Spleen (tissue), 11 donors: ENCODE measurements around the gene CHCHD3. TPM values are rescaled to one million over a fixed set of nuclear protein-coding genes. Genes with fewer than 3 reads are reported as not detected.

Experiments used
- DNase-seq: peaks from one replicate; pipeline ENCODE4 v3.0.0-alpha.2; 2020
- H3K27ac ChIP-seq, 8 donors: fragments of 200-600 bp; sonication (generic) in 7 of 8; 1 replicate in 4 of 8; 2 replicates in 4 of 8; pipeline versions ENCODE4 v1.5.0 to v1.8.0; 2016 to 2021; ENCODE audit warnings: inconsistent platforms in 4 of 8, mild to moderate bottlenecking in 4 of 8, moderate library complexity in 1 of 8
- H3K27me3 ChIP-seq, 7 donors: fragments of 200-600 bp; sonication (generic) in 6 of 7; replicated peaks in 1 of 7; 1 replicate in 4 of 7; 2 replicates in 3 of 7; pipeline versions ENCODE4 v1.5.0 to v1.8.0; 2016 to 2021; ENCODE audit warnings: inconsistent platforms in 3 of 7, mild to moderate bottlenecking in 1 of 7
- H3K36me3 ChIP-seq, 6 donors: fragments of 200-600 bp; sonication (generic) in 5 of 6; 1 replicate in 4 of 6; 2 replicates in 2 of 6; pipeline versions ENCODE4 v1.5.0 to v1.8.0; 2016 to 2021; ENCODE audit warnings: inconsistent platforms in 2 of 6
- H3K4me1 ChIP-seq, 6 donors: fragments of 200-600 bp; sonication (generic) in 5 of 6; 1 replicate in 3 of 6; 2 replicates in 3 of 6; pipeline versions ENCODE4 v1.5.0 to v1.8.0; 2016 to 2021; ENCODE audit warnings: inconsistent platforms in 3 of 6
- H3K4me3 ChIP-seq, 8 donors: fragments of 200-600 bp; sonication (generic) in 7 of 8; 1 replicate in 4 of 8; 2 replicates in 4 of 8; pipeline versions ENCODE4 v1.5.0 to v1.8.0; 2016 to 2021; ENCODE audit warnings: inconsistent platforms in 4 of 8, mild to moderate bottlenecking in 4 of 8, moderate library complexity in 2 of 8
- H3K9me3 ChIP-seq, 8 donors: fragments of 200-600 bp; sonication (generic) in 7 of 8; 1 replicate in 4 of 8; 2 replicates in 4 of 8; pipeline versions ENCODE4 v1.5.0 to v1.8.0; 2016 to 2021; ENCODE audit warnings: inconsistent platforms in 4 of 8
- CTCF ChIP-seq, 11 experiments: fragments of 200-600 bp in 7 of 11; fragments of 450-650 bp in 4 of 11; sonication (generic) in 4 of 11; IDR thresholded peaks in 8 of 11; conservative IDR thresholded peaks in 3 of 11; 1 replicate in 7 of 11; 2 replicates in 4 of 11; pipeline versions ENCODE4 v1.4.0 to v1.8.0; 2016 to 2021; ENCODE audit warnings: antibody characterized with exemption in 11 of 11, inconsistent platforms in 4 of 11, mild to moderate bottlenecking in 1 of 11
- POLR2A ChIP-seq, 3 donors: fragments of 450-650 bp; IDR thresholded peaks; one replicate each; pipeline ENCODE4 v1.5.1; 2017; ENCODE audit warnings: antibody characterized with exemption in 3 of 3, mild to moderate bottlenecking in 1 of 3
- POLR2AphosphoS5 ChIP-seq, 3 donors: sonication (generic); formaldehyde crosslinking; IDR thresholded peaks; one replicate each; pipeline ENCODE4 v1.5.1; 2017; ENCODE audit warnings: antibody characterized with exemption in 3 of 3
- WGBS, 5 donors: extraction: QIAGEN DNeasy Blood & Tissue Kit in 3 of 5; methylation state at CpG; one replicate each; pipeline versions ENCODE4 v1.1.5 to v1.1.7; 2013 to 2018; 5-methylcytosine and 5-hydroxymethylcytosine counted together
- intact Hi-C: fragments of 100-400 bp; cut with DNase I; formaldehyde crosslinking; loops from one replicate; pipeline ENCODE4 v1.15.0; 2023; ENCODE audit warnings: low total_unique reads
- polyA plus RNA-seq, 3 donors: library from polyadenylated mRNA; stranded (reverse); fragments of 200-250 nt; gene quantifications; one replicate each; pipeline ENCODE4 v1.2.1, GENCODE V29; 2013
- total RNA-seq, 7 donors: library from RNA; depleted of rRNA in 3 of 7; stranded (reverse); fragments of >200 nt in 3 of 7; fragmentation: NEBNext Ultra II Directional in 4 of 7; extraction: Animal tissue kit (Norgen Biotek cat#: 25700) in 4 of 7; gene quantifications; one replicate each; pipeline versions ENCODE4 v1.1.0 to v1.2.1, GENCODE V29; 2016 to 2021
- donor health status: healthy with polysubstance abuse.
- donor health status: DM: no; HTN: no; CAD: no; lungs with moderate emphysema.
- donor health status: DM: no; HTN: no; CAD: no.
- donor health status: Bipolar disorder and iron deficiency.
- donor health status: healthy.
- donor health status: DM: no; HTN: no; CAD: no.
- donor health status: DM: yes; HTN: yes; CAD: no.

CHCHD3 gene
- total and polyA plus RNA-seq, 10 donors = 18.6 to 60.3 (median 38.8) TPM

- no peaks in the 10 kb centered on the region for H3K36me3 ChIP-seq
- no peaks in the 10 kb centered on the region for H3K9me3 ChIP-seq
- H3K27me3 ChIP-seq = no peaks in the 10 kb centered on the region
- H3K4me3 ChIP-seq = no peak overlapping the region
- TF ChIP-seq POLR2AphosphoS5 (IDR thresholded peaks at IDR 0.05) (no peak), POLR2A (IDR thresholded peaks at IDR 0.05) (no peak), CTCF (IDR thresholded peaks at IDR 0.05 in 8 of 11, conservative IDR thresholded peaks at IDR 0.05 in 3 of 11) (no peak)
- DNase-seq = no peak
- WGBS, 5 donors = 89 to 100% (median 97%) methylated on average over 1 of the region's 1 CpG
- H3K4me1 ChIP-seq = peaks cover 0 to 6% (median 0%) of the 10 kb centered on the region in 6 donors
- no peak overlapping the region for H3K27ac ChIP-seq
- intact Hi-C loops = no loop called here
These were observed 84.4 kb downstream of the CHCHD3 start for GRCh38 chr7:132997505-132997904.

GRCh38 chr7:132996581-132997242 is 85.2 kb downstream of the CHCHD3 start:
- no peaks in the 10 kb centered on the region for H3K9me3 ChIP-seq
- intact Hi-C loops = no loop called here
- no peak for DNase-seq
- peaks cover 0 to 5% (median 0%) of the 10 kb centered on the region in 6 donors for H3K4me1 ChIP-seq
- WGBS, 5 donors = 88 to 93% (median 91%) methylated on average over 17 of the region's 17 CpGs
- no peak for TF ChIP-seq POLR2AphosphoS5 (IDR thresholded peaks at IDR 0.05)
- no peak for TF ChIP-seq CTCF (IDR thresholded peaks at IDR 0.05 in 8 of 11, conservative IDR thresholded peaks at IDR 0.05 in 3 of 11)
- TF ChIP-seq POLR2A (IDR thresholded peaks at IDR 0.05) = no peak
- H3K27me3 ChIP-seq = no peaks in the 10 kb centered on the region
- no peaks in the 10 kb centered on the region for H3K36me3 ChIP-seq
- no peak overlapping the region for H3K4me3 ChIP-seq
- H3K27ac ChIP-seq = no peak overlapping the region

GRCh38 chr7:132993377-132994013 is 88.4 kb downstream of the CHCHD3 start:
- Histone ChIP-seq H3K4me1 (peaks cover 0 to 5% (median 0%) of the 10 kb centered on the region in 6 donors), H3K27me3 (no peaks in the 10 kb centered on the region), H3K36me3 (no peaks in the 10 kb centered on the region), H3K4me3 (no peak overlapping the region), H3K27ac (no peak overlapping the region), H3K9me3 (no peaks in the 10 kb centered on the region)
- 90 to 96% (median 93%) methylated on average over 5 of the region's 5 CpGs for WGBS, 5 donors
- intact Hi-C loops = no loop called here
- no peak for DNase-seq
- TF ChIP-seq POLR2A (IDR thresholded peaks at IDR 0.05) (no peak), CTCF (IDR thresholded peaks at IDR 0.05 in 8 of 11, conservative IDR thresholded peaks at IDR 0.05 in 3 of 11) (no peak), POLR2AphosphoS5 (IDR thresholded peaks at IDR 0.05) (no peak)
